GM23338 (cell line): ENCODE data around the gene CELSR1. TPM values are rescaled to one million over a fixed set of nuclear protein-coding genes. Genes with fewer than 3 reads are reported as not detected.

ENCODE experiments used
- ATAC-seq: fragments of 200-7000 bp; cut with Tn5 transposase; 3 replicates; pipeline ENCODE4 v1.9.1; 2020
- DNase-seq: peaks from one replicate; pipeline ENCODE4 v3.0.0-alpha.2; 2015; ENCODE audit warnings: low spot score
- H2AFZ ChIP-seq: fragments of 200-600 bp; sonication (generic); 2 replicates; pipeline ENCODE4 v1.8.0; 2016; ENCODE audit warnings: antibody characterized with exemption, mild to moderate bottlenecking, moderate library complexity
- H3F3A ChIP-seq: fragments of 200-600 bp; sonication (generic); replicated peaks from 2 replicates; pipeline ENCODE4 v1.8.0; 2017; ENCODE audit warnings: antibody characterized with exemption, mixed run types, low read depth
- H3K27ac ChIP-seq: fragments of 200-600 bp; sonication (generic); 2 replicates; pipeline ENCODE4 v1.6.1; 2016; ENCODE audit warnings: low read depth
- H3K27me3 ChIP-seq: fragments of 200-600 bp; sonication (generic); 2 replicates; pipeline ENCODE4 v1.8.0; 2016; ENCODE audit warnings: mild to moderate bottlenecking, mixed run types, moderate library complexity; ENCODE audit not compliant: insufficient read depth
- H3K36me3 ChIP-seq: fragments of 200-600 bp; sonication (generic); 2 replicates; pipeline ENCODE4 v1.8.0; 2016; ENCODE audit warnings: mild to moderate bottlenecking; ENCODE audit not compliant: insufficient read depth
- H3K4me1 ChIP-seq: fragments of 200-600 bp; sonication (generic); 2 replicates; pipeline ENCODE4 v1.8.0; 2016; ENCODE audit warnings: mild to moderate bottlenecking, moderate library complexity; ENCODE audit not compliant: insufficient read depth
- H3K4me2 ChIP-seq: fragments of 200-600 bp; sonication (generic); 2 replicates; pipeline ENCODE4 v1.7.1; 2017; ENCODE audit warnings: mixed run types
- H3K4me3 ChIP-seq: fragments of 200-600 bp; sonication (generic); 2 replicates; pipeline ENCODE4 v1.6.1; 2016; ENCODE audit warnings: mixed run types
- H3K79me2 ChIP-seq: fragments of 200-600 bp; sonication (generic); replicated peaks from 2 replicates; pipeline ENCODE4 v1.8.0; 2017; ENCODE audit warnings: mild to moderate bottlenecking; ENCODE audit not compliant: insufficient read depth
- H3K9me2 ChIP-seq: fragments of 200-600 bp; sonication (generic); 2 replicates; pipeline ENCODE4 v1.8.0; 2017; ENCODE audit not compliant: insufficient read depth
- H4K20me1 ChIP-seq: fragments of 200-600 bp; sonication (generic); replicated peaks from 2 replicates; pipeline ENCODE4 v1.8.0; 2017; ENCODE audit warnings: mild to moderate bottlenecking; ENCODE audit not compliant: insufficient read depth
- H3K27ac Mint-ChIP-seq: 2 replicates; pipeline ENCODE4 v1.8.0; 2020; ENCODE audit warnings: inconsistent platforms, mild to moderate bottlenecking, moderate library complexity, mixed read lengths
- H3K27me3 Mint-ChIP-seq: 3 replicates; pipeline ENCODE4 v1.8.0; 2022; ENCODE audit warnings: low read depth, mild to moderate bottlenecking, moderate library complexity, mixed read lengths, inconsistent platforms; ENCODE audit not compliant: insufficient read depth, poor library complexity
- H3K36me3 Mint-ChIP-seq: 3 replicates; pipeline ENCODE4 v1.8.0; 2021; ENCODE audit warnings: low read depth, mild to moderate bottlenecking, inconsistent platforms, moderate library complexity, mixed read lengths
- H3K4me1 Mint-ChIP-seq: 3 replicates; pipeline ENCODE4 v1.8.0; 2020; ENCODE audit warnings: mild to moderate bottlenecking, inconsistent platforms, mixed read lengths
- H3K4me3 Mint-ChIP-seq: 3 replicates; pipeline ENCODE4 v1.8.0; 2021; ENCODE audit warnings: moderate library complexity, mild to moderate bottlenecking, inconsistent platforms, mixed read lengths
- H3K9me3 Mint-ChIP-seq: 3 replicates; pipeline ENCODE4 v1.8.0; 2020; ENCODE audit warnings: moderate library complexity, mild to moderate bottlenecking, inconsistent platforms, mixed read lengths
- CREB1 ChIP-seq: fragments of 250-450 bp; sonication (Bioruptor Pico); IDR thresholded peaks from 2 replicates; pipeline ENCODE4 v1.5.0; 2020; ENCODE audit warnings: low read depth, mild to moderate bottlenecking, moderate library complexity
- CTCF ChIP-seq, 2 experiments: fragments of 200-600 bp in 1 of 2; sonication (generic) in 1 of 2; conservative IDR thresholded peaks; 2 replicates each; pipeline versions ENCODE4 v1.5.1 to v1.6.1; 2016 to 2017; ENCODE audit warnings: antibody characterized with exemption in 2 of 2, low read depth in 2 of 2, mild to moderate bottlenecking in 2 of 2, moderate library complexity in 1 of 2
- ETS1 ChIP-seq: IDR thresholded peaks from 2 replicates; pipeline ENCODE4 v1.6.1; 2016; ENCODE audit warnings: antibody characterized with exemption
- EZH2phosphoT487 ChIP-seq: fragments of 200-600 bp; sonication (generic); IDR thresholded peaks from one replicate; pipeline ENCODE4 v1.8.1; 2018; ENCODE audit warnings: antibody characterized with exemption; ENCODE audit not compliant: unreplicated experiment
- JUNB ChIP-seq: IDR thresholded peaks from one replicate; pipeline ENCODE4 v1.6.1; 2016; ENCODE audit warnings: antibody characterized with exemption; ENCODE audit not compliant: unreplicated experiment
- ZNF331 ChIP-seq: fragments of 250-450 bp; sonication (Bioruptor Pico); IDR thresholded peaks from 2 replicates; pipeline ENCODE4 v1.5.0; 2020; ENCODE audit warnings: low read depth, mild to moderate bottlenecking, moderate library complexity
- ZNF462 ChIP-seq: fragments of 250-450 bp; sonication (Bioruptor Pico); IDR thresholded peaks from 2 replicates; pipeline ENCODE4 v1.5.0; 2020; ENCODE audit warnings: mild to moderate bottlenecking, moderate library complexity
- polyA plus RNA-seq: library from polyadenylated mRNA; unstranded; fragments of >200 nt; fragmentation: Nextera tagmentation; extraction: Ambion mirVana; gene quantifications from 2 replicates; pipeline ENCODE4 v1.2.1, GENCODE V29; 2016
- total RNA-seq: library from RNA; depleted of rRNA; stranded (reverse); fragments of >200 nt; shearing (Covaris generic); gene quantifications from 2 replicates; pipeline ENCODE4 v1.2.3, GENCODE V29; 2014

The CELSR1 gene
- total and polyA plus RNA-seq, 2 experiments from 2014 or later, result 4.8 to 20.4 TPM

GRCh38 chr22:46444390-46444854, 93.0 kb downstream of the CELSR1 start:
- peaks cover 23% of the 10 kb centered on the region for H3K4me1 Mint-ChIP-seq
- DNase-seq, result peak; percentile 43
- TF ChIP-seq ETS1 (no peak), JUNB (no peak), CTCF (conservative IDR thresholded peaks at IDR 0.05; ENCODE audit: low read depth in 2 of 2) (peak in 1 of 2 experiments; percentile 23; a peak in 2 of 4 replicates)
- H3K27me3 ChIP-seq, result no peaks in the 10 kb centered on the region
- H3K4me3 Mint-ChIP-seq, result no peak overlapping the region
- H3K79me2 ChIP-seq, result no peaks in the 10 kb centered on the region
- H3K27ac ChIP-seq, result peak overlapping the region; percentile 69; the same call in 1 of the 2 replicates
- ATAC-seq, result peak; percentile 47
- no peaks in the 10 kb centered on the region for H3K36me3 ChIP-seq
- H3K4me2 ChIP-seq, result no peak overlapping the region
- no peaks in the 10 kb centered on the region; the same call in 1 of the 2 replicates for H3F3A ChIP-seq
- peaks cover 16% of the 10 kb centered on the region; the same call in 1 of the 2 replicates for H3K4me1 ChIP-seq
- H2AFZ ChIP-seq, result no peak overlapping the region
- H4K20me1 ChIP-seq, result no peaks in the 10 kb centered on the region
- H3K4me3 ChIP-seq, result no peak overlapping the region
- H3K36me3 Mint-ChIP-seq, result no peaks in the 10 kb centered on the region
- no peak overlapping the region; the same call in 1 of the 2 replicates for H3K27ac Mint-ChIP-seq
- no peaks in the 10 kb centered on the region for H3K9me3 Mint-ChIP-seq
- peaks cover 2% of the 10 kb centered on the region for H3K27me3 Mint-ChIP-seq
- H3K9me2 ChIP-seq, result no peaks in the 10 kb centered on the region

- no peaks in the 10 kb centered on the region for H3K27me3 ChIP-seq
- H3K27ac ChIP-seq, result peak overlapping the region; percentile 69; the same call in 1 of the 2 replicates
- H2AFZ ChIP-seq, result no peak overlapping the region
- no peaks in the 10 kb centered on the region for H3K79me2 ChIP-seq
- no peak overlapping the region for H3K4me3 Mint-ChIP-seq
- no peaks in the 10 kb centered on the region for H4K20me1 ChIP-seq
- H3K36me3 ChIP-seq, result no peaks in the 10 kb centered on the region
- peaks cover 2% of the 10 kb centered on the region for H3K27me3 Mint-ChIP-seq
- H3K4me1 ChIP-seq, result peaks cover 16% of the 10 kb centered on the region; the same call in 1 of the 2 replicates
- no peaks in the 10 kb centered on the region for H3K9me3 Mint-ChIP-seq
- no peak overlapping the region for H3K4me3 ChIP-seq
- no peaks in the 10 kb centered on the region for H3K36me3 Mint-ChIP-seq
- H3K4me2 ChIP-seq, result 0 out of 2 replicates have a peak overlapping the region, but pooled peaks have one; percentile 12
- peak; percentile 81 for ATAC-seq
- peaks cover 23% of the 10 kb centered on the region for H3K4me1 Mint-ChIP-seq
- peak overlapping the region; percentile 26 for H3K27ac Mint-ChIP-seq
- DNase-seq, result peak; percentile 33
- H3K9me2 ChIP-seq, result no peaks in the 10 kb centered on the region
- no peaks in the 10 kb centered on the region; the same call in 1 of the 2 replicates for H3F3A ChIP-seq
- TF ChIP-seq EZH2phosphoT487, result no peak
- TF ChIP-seq ETS1, result no peak
- TF ChIP-seq CREB1, result no peak
- no peak for TF ChIP-seq ZNF462 (CRISPR knock-in tag)
- TF ChIP-seq ZNF331, result no peak
- TF ChIP-seq CTCF (conservative IDR thresholded peaks at IDR 0.05; ENCODE audit: low read depth in 2 of 2), result no peak
Observed at GRCh38 chr22:46443850-46444389, 93.5 kb downstream of the CELSR1 start.
